HG03139 (cell line): ENCODE measurements around the gene TTLL9.

ENCODE experiments used
- ATAC-seq: cut with Tn5 transposase; IDR thresholded peaks from one replicate; pipeline ENCODE4 v1.9.1; 2021; ENCODE audit not compliant: unreplicated experiment

TTLL9 gene

DNA sequence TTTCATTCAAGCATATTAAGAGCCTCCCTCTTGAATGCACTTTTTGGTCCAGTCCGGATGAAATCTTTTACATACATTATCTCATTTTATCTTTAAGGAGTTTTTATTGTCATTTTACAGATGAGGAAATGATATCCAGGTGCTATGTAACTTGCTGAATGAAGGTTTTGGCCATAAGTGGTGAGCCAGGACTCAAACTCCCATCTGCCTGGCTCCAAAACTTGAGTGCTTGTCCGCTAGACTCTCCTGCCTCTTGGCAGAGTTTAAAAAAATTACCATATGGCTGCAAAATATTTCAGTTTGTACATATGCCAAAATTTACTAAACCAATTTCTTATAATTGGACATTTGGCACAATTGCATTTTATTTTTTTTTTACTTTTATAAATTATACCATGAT lies 69.2 kb downstream of the TTLL9 start:
- no peak for ATAC-seq

- ATAC-seq, result no peak
These were observed 72.6 kb downstream of the TTLL9 start for GRCh38 chr20:31943052-31943471.

DNA sequence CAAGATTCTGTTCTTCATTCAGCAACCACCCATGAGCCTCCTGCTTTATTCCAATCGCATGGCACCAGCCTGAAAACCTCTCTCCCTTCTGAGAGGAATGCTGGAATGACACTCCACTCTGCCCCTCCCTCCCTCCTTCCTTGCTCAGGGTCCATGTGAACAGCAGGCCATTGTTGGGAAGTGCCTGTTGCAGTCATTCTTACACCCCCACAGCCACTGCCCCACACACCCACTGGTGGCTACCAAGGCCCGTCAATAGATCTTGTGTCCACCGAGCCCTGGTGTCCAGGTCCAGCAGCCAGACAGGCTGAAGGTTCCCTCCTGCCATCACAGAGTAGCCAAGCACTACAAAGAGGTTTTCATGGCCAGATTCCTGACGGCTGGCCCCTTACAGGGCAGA lies 74.9 kb downstream of the TTLL9 start:
- no peak for ATAC-seq

- ATAC-seq, result no peak
These were observed 75.4 kb downstream of the TTLL9 start for GRCh38 chr20:31945785-31946184.

DNA sequence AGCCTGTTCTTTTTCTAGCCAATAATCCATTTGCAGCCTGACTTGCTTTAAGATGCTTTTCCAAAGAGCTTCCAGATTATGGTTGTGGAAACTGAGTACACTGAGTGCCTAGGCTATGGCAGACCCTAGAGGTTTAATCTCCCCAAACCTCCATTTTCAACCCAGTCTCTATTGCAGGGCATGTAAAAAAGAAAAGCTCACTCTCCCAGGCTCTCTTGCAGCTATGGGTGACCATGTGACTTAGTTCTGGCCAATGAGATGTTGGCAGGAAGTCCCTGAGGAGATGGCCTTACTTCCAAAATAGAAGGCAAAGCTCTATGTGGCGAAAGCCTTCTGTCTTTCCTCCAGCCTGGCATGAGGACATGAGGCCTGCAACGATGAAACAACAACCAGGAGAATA lies 77.6 kb downstream of the TTLL9 start:
- ATAC-seq, result no peak

GRCh38 chr20:31949877-31950646 lies 79.6 kb downstream of the TTLL9 start:
- ATAC-seq, result no peak

DNA sequence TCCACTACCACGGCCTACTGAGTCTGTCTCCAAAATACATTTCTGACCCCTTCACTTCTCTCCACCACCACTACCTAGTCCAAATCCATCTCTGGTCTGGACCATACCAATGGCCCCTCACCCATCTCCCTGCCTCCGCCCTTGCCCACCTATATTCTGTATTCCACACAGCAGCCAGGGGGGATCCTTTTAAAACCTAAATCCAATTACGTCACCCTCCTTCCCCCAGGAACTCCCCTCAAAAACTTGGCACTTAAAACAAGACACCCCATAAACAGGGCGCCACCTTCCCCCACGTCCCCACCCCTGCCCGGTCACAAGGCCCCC lies 80.7 kb downstream of the TTLL9 start:
- no peak for ATAC-seq

- ATAC-seq, result peak; percentile 89
These were observed 81.4 kb downstream of the TTLL9 start, which contains the start of gene PDRG1 for GRCh38 chr20:31951530-31952453. Gene PDRG1 (minus strand): TSS chr20:31952046. CDS start chr20:31951961, 85 bp downstream.

- ATAC-seq, result no peak
These were observed 83.2 kb downstream of the TTLL9 start for GRCh38 chr20:31953556-31954148.

GRCh38 chr20:31954500-31954899 lies 84.1 kb downstream of the TTLL9 start:
- ATAC-seq, result no peak

DNA sequence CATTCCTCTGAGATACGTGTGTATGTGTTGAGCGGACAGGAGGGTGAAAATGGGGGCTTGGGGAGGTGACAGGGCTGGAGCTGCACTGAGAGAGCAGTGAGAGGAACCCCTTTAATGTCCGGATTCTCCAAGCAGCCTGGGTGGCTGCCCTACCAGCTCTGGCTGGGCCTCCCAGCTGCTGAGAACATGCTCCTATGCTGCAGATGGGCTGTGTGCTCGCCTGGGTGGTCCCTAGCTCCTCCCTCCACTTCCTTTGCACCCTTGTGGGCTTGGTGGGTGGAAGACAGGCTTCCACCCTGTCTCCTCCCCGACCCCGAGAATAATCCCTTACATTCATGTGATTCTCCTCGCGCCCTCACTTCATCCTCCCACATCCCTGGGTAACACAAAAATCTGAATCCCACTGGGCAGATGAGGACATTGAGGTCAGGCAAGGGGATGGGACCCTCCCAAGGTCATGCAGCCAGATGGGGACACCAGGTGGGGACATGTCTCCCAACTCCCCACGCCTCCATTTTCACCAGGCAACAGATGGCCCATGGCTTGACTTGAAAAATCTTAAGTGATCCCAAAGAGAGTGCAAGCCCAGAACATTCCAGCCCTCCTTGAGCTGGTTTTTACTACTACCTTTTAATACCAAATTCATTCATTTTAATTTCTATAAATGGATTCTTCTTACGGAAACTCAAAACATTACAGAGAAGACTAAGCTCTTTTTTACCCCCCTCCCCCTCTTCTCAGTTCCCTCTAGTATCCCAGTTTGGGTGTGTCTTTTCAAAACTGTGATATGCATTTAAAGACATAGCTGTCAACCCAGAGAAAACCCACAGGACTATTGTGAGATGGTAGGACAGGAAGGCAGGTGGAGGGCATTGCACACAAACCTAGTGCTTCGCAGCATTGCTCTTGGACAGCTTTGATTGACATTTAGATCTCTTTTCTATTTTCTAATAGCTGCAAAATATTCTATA lies 86.4 kb downstream of the TTLL9 start:
- no peak for ATAC-seq

DNA sequence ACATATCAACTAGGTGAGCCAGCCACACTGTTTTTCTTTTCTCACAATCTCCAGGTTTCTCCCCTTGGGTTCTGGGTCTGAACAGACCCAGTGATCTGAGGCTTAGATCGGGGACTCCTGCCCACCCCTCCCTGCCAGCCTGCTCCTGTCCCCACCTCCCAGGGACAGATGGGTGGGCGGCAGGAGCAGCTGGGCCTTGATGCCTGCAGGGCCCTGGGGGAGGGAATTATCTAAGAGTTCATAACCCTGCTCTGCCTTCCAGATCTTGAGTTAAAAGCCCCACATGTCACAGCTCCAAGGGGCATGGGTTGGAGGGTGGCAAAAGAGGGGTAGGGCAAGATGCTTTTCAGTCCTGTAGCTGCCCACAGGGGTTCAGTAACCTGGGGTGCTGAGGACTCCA lies 92.3 kb downstream of the TTLL9 start:
- no peak for ATAC-seq

DNA sequence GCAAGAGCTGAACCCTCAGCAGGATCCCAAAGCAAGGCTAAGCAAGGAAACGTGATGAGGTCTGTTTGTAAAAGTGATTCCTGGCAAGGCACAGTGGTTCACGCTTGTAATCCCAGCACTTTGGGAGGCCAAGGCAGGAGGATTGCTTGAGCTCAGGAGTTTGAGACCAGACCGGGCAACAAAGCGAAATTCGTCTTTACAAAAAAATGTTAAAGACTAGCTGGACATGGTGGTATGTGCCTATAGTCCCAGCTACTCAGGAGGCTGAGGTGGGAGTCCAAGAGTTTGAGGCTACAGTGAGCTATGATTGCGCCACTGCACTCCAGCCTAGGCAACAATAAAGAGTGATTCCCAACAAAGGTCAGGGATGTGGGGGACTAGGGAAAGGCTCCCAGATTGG lies 93.5 kb downstream of the TTLL9 start:
- no peak for ATAC-seq

DNA sequence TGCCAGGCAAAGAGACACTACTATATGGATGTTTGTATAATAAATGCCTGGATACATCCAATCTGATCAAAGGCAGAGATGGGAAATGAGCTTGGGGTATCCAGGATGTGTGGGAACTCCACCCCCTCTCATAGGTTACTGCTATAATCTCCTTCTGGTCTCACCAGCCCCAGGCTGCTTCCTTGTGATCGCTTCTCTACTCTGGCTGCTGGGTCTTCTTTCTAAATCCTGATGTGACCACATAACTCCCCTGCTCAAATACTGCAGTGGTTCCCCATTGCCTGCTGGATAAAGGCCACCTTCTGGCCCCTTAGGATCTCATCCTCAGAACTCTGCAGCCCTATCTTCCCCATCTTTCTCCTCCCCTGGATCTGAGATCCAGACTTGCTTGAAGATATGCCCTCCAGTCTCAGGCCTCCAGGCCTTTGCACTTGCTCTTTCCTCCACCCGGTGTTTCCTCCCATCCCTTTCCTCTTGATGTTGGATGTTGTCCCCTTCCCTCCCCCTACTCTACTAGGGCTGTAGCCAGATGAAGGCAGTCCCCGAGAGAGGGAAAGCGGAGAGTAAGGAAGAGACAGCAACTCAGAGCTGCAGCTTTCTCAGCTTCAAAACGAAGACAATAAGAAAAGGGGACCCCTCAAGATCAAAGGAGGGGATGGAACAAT lies 96.7 kb downstream of the TTLL9 start:
- no peak for ATAC-seq

DNA sequence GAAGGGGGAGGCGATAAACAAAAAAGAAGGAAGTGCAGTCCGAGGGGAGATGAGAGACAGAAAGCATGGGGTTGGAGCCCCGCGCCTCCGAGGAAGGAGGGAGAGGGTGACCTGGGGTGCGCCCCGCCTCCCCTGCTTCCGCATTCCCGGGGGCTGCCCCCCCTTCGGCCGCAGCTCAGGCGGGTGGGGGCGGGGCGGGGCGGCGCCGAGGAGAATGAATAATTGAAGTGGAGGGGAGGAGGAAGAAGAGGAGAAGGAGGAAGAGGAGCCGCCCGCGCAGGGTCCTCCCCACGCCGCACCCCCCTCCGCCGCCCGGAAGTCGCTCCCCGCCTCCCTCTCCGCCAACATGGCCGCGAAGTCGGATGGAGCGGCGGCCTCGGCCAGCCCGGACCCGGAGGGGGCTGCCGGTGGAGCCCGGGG lies 97.4 kb downstream of the TTLL9 start, which contains the start of gene XKR7:
XKR7 (plus strand) TSS at position 322 of the 420 bp plus-strand sequence; CDS start at position 347, 25 bp downstream.
- ATAC-seq, result no peak

GRCh38 chr20:31968291-31969126 lies 98.1 kb downstream of the TTLL9 start:
- ATAC-seq, result no peak

DNA sequence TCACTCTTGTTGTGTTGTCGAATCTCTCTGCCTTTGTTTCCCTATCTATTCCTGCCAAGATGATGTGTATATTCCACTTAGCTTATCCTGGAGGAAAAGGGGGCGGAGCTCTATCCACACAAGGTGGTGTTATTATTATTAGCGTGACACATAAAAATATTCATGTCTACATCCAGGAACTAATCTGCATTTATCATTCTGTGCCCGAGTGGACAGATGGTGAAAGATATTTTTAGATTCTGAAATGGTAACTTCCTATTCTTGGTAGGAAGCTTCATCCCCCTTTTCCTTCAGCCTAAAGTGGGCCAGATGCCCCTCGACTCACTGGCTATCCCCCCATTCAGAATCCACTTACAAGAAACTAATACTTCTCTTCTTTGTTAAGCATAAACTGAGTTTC lies 99.6 kb downstream of the TTLL9 start:
- ATAC-seq, result no peak

DNA sequence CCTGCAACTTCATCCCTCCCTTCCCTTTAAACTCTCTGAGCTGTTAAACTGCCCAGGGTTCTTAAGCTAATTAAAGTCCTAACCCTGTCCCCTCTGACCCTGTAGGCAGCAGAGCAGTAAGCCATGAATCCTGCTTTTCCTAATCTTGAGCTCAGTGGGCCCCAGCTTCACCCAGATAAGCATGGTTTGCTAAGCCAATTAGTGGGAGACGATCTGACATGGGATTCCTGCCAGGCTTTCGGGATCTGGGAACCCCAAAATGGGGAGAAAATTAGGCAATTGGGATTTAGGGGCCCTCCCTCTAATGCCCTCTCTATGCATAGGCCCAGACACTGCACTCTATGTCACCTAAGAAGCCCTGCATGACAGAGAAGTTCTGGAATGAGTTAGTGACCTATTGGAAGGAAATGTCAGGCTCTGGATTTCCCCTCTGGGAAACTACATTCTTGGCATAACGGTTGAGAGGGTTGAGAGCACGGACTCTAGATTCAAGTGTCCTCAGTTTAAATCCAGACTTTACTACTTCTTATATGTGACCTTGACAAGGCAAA lies 102.1 kb downstream of the TTLL9 start:
- no peak for ATAC-seq

DNA sequence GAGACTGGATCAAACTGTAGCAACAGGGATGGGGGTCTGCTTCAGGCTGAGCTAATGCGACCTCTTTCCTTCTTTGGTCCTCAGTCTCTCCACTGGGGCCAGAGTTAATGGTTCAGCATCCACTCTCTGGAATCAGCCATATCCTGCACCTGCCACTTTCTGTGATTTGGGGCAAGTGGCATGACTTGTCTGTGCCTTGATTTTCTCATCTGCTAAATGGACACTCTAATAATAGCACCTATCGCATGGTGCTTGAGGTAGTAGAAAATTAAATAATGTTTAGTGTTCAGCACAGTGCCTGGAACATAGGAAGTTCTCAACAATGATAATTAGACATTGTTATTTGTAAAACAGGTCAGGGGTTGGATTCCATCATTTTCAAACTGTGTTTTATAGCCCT lies 103.9 kb downstream of the TTLL9 start:
- no peak for ATAC-seq
